GM23338 (cell line): ENCODE data around the gene CCN5. TPM values are rescaled to one million over a fixed set of nuclear protein-coding genes. Genes with fewer than 3 reads are reported as not detected.

ENCODE experiments used
- CREB1 ChIP-seq: fragments of 250-450 bp; sonication (Bioruptor Pico); IDR thresholded peaks from 2 replicates; pipeline ENCODE4 v1.5.0; 2020; ENCODE audit warnings: low read depth, mild to moderate bottlenecking, moderate library complexity
- ETS1 ChIP-seq: IDR thresholded peaks from 2 replicates; pipeline ENCODE4 v1.6.1; 2016; ENCODE audit warnings: antibody characterized with exemption
- EZH2 ChIP-seq: fragments of 200-600 bp; sonication (generic); IDR thresholded peaks from one replicate; pipeline ENCODE4 v1.8.0; 2017; ENCODE audit warnings: antibody characterized with exemption, mild to moderate bottlenecking, low read depth; ENCODE audit not compliant: unreplicated experiment
- JUNB ChIP-seq: IDR thresholded peaks from one replicate; pipeline ENCODE4 v1.6.1; 2016; ENCODE audit warnings: antibody characterized with exemption; ENCODE audit not compliant: unreplicated experiment
- NANOG ChIP-seq: IDR thresholded peaks from 2 replicates; pipeline ENCODE4 v1.6.1; 2016; ENCODE audit warnings: antibody characterized with exemption, borderline replicate concordance
- STAT1 ChIP-seq: IDR thresholded peaks from one replicate; pipeline ENCODE4 v1.6.1; 2016; ENCODE audit warnings: antibody characterized with exemption; ENCODE audit not compliant: unreplicated experiment
- ZNF114 ChIP-seq: fragments of 250-450 bp; sonication (Bioruptor Pico); IDR thresholded peaks from 2 replicates; pipeline ENCODE4 v1.5.0; 2020; ENCODE audit warnings: mild to moderate bottlenecking, moderate library complexity
- ZNF462 ChIP-seq: fragments of 250-450 bp; sonication (Bioruptor Pico); IDR thresholded peaks from 2 replicates; pipeline ENCODE4 v1.5.0; 2020; ENCODE audit warnings: mild to moderate bottlenecking, moderate library complexity
- polyA plus RNA-seq: library from polyadenylated mRNA; unstranded; fragments of >200 nt; fragmentation: Nextera tagmentation; extraction: Ambion mirVana; gene quantifications from 2 replicates; pipeline ENCODE4 v1.2.1, GENCODE V29; 2016
- total RNA-seq: library from RNA; depleted of rRNA; stranded (reverse); fragments of >200 nt; shearing (Covaris generic); gene quantifications from 2 replicates; pipeline ENCODE4 v1.2.3, GENCODE V29; 2014

Gene CCN5
- total and polyA plus RNA-seq, 2 experiments from 2014 or later, result not detected

GRCh38 chr20:44758247-44759101 is 43.3 kb downstream of the CCN5 start (continued):
- TF ChIP-seq ZNF462 (CRISPR knock-in tag) (no peak), EZH2 (no peak), ZNF114 (CRISPR knock-in tag) (no peak), CREB1 (CRISPR knock-in tag) (no peak), ETS1 (no peak), NANOG (no peak), STAT1 (no peak), JUNB (no peak)
